Measurements from ENCODE around the gene C8B.

Gene C8B
- 0 to 0.24 (median 0.07) reads per million in 18 experiments for total RNA-seq

- no peak for DNase-seq
These were observed at the start of gene C8B for GRCh38 chr1:56965916-56966697. TSS of gene C8B (minus strand) at chr1:56966015. CDS start at chr1:56965948, 67 bp downstream.

- no peak for DNase-seq
These were observed 49.3 kb upstream of the C8B start for GRCh38 chr1:57015071-57015470.

DNA sequence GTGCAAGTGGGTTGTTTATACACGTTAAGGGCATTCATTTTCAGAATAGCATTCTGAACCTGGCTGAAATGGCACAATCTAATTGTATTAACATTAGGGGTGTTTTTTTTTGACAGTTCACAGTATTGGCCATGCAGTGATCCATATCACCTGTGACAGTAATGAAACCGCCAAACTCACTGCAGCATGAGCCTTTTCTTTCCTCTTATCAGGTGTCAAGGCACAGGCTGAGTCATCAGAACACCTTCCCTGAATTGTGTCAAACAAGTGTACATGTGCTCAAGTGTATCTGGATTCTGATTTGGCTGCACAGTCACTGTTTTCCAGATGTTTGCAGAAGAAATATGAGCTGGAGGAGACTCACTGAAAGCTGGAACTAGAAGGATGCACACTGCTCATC is 47.7 kb upstream of the C8B start:
- DNase-seq, result no peak

GRCh38 chr1:57012315-57012714 is 46.5 kb upstream of the C8B start:
- no peak for DNase-seq

DNA sequence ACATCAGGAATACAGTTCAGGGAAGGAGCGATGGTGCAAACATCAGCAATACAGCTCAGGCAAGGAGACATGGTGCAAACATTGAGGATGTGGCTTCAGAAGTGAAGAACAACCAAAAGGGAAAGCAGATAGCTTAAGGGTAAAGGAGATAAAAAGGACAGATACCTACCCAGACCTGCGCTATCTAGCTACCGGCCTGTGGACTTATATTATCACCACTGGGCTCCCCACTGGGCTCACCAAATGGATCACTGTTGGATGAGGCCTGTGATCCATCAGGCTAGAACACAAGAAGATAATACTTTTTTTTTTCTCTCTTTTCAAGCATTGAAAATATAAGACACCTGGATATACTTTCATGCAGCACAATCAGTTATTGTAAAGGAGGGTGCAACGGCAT is 44.7 kb upstream of the C8B start:
- DNase-seq, result no peak

DNA sequence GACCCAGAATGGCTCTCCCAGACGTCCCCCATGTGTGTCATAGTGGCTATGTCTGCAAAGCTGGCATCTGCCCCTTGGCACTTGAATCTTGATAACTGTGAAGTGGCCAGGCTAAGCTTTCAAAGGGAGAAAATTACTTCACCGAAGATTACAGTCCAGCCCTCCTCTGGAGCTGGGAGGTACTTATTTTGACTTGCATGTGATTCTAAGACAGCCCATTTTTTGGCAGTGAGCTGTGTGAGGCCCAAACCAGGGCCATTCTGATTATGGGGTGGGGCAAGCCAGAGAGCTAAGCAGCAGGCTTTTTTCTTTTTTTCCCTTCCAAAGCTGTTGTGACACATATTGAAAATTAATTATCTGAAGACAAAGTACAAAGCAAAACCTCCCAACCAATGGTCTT is 42.1 kb upstream of the C8B start:
- no peak for DNase-seq

DNA sequence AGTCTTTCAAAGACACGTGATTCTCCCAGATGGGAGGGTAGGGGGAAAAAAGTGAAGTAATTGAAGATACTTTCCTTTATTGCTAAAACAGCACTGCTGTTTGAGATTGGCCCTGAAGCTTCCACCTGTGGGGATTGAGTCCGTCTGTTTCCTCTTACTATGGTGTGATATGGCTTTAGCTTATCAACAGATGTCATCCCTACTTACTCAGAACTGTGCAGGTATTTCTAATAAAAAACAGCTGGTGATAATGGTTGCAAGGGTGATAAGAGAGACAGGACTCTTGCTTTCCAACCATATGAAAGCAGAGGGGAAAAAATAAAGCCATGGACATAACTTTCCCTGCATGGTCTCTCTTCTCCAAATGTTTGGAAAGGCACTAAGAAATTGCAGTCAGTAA is 41.7 kb upstream of the C8B start:
- no peak for DNase-seq

- DNase-seq, result no peak
These were observed 37.8 kb upstream of the C8B start for GRCh38 chr1:57003398-57004139.

GRCh38 chr1:56995414-56996100 is 29.7 kb upstream of the C8B start:
- DNase-seq, result no peak

DNA sequence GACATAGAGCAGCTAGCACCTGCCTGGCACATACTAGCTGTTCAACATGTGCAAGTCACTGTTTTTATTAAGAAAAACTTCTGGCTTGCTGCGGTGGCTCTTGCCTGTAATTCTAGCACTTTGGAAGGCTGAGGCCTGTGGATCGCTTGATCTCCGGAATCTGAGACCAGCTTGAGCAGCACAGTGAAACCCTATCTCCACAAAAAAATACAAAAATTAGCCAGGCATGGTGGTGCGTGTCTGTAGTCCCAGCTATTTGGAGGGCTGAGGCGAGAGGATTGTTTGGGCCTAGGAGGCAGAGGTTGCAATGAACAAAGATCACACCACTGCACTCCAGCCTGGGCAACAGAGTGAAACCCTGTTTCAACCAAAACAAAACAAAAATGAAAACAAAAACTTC is 27.7 kb upstream of the C8B start:
- no peak for DNase-seq

- DNase-seq, result no peak
These were observed 26.7 kb upstream of the C8B start for GRCh38 chr1:56992318-56993125.

DNA sequence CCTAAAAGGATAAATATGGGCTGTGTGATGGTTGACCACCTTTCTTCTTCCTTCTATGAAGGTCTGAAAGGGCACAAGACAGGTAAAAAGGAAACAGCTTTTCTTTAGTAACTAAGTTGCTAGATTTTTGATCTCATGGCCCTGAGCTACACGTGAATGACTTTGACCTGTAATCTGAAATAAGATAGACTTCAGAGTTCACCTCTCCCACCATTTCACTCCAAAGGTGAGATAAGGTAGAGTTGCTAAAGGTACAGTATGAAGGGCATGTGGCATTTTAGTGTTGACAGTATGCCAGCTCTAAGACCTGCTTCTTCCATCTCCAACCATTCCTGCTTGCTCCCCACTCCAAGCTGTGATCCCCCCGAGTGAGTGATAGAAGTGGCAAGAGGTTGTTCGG is 25.8 kb upstream of the C8B start:
- no peak for DNase-seq

GRCh38 chr1:56986397-56986796 is 20.6 kb upstream of the C8B start:
- DNase-seq, result no peak

- DNase-seq, result no peak
These were observed 20.0 kb upstream of the C8B start for GRCh38 chr1:56985857-56986256.

GRCh38 chr1:56983484-56983883 is 17.7 kb upstream of the C8B start:
- no peak for DNase-seq

DNA sequence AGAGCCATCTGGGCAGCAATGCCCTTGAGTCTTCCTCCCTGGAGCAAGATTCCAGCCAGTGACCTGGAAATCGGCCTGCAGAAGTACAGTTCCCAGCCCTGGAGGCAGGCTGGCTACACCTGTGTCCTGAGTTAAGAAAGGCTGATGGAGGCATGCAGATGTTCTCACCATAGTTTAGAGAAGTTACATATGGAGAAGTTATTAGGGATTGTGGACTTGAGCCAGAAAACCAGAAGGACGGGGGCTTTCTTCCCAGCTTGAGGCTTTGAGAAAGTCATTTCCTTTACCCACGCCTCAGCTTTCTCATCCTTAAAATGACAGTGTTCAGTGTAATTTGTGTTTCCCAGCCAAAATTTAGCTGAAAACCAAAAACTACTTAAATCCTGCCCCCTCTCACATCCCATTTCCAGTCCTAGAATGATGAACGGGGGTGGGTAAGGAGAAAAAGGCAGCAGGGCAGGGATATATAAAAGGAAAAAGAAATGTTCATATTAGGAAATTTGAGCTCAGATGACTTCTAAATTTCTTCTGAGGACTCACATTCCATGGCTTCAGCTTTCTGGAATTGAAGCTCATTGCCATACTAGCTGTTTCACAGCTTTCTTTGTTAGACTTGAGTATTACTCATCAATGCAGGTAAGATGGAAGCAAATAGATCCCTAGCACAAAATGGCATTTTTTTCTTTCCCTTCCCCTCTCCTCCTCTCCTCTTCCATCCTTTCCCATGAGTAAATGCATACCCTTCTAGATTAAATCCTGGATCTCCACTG is 14.4 kb upstream of the C8B start:
- DNase-seq, result no peak

- DNase-seq, result no peak
These were observed 13.0 kb upstream of the C8B start for GRCh38 chr1:56978819-56979218.

DNA sequence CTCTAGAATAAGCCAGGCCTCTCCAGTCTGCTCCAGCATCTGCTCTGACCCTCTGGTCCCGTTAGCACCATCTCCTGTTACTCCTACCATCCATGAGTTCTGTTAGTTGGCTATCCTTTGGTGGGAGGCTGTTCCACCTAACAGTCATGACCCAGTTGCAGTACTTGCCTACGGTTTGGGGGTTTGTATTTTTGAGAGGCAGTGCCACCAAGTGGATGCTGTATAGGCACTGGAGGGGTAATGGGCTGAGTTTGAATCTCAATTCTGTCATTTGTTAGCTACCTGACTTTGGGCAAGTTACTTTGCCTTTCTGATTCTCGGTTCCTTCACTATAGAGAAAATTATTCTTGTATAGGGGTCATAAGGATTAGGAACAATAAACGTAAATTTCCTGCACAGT is 12.1 kb upstream of the C8B start:
- no peak for DNase-seq

- no peak for DNase-seq
These were observed 9.6 kb upstream of the C8B start for GRCh38 chr1:56975446-56975845.

- peak; percentile 61 to 64 for DNase-seq
These were observed 8.3 kb upstream of the C8B start for GRCh38 chr1:56973923-56974742.

DNA sequence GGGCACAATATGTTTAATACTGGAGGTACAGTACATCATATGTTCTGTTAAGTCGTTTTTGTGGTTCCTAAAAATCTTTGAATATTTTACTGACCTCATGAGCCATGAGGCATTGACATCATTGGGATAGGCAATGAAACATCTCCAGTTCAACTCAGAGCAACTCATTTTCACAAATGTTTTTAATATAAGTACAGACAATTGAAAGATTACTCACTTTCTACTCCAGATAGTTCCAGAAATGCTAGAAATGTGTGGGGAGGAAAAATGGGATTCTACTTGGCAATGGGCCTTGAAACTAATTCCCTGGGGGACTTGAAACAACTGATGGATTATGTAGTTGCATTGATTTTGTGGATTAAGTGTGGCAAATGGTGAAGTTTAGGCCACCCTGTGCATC is 7.2 kb upstream of the C8B start:
- no peak for DNase-seq
